GM20000 (cell line): ENCODE data around the gene LBX1.

Source experiments
- DNase-seq: peaks from one replicate; pipeline ENCODE4 v3.0.0; 2012; ENCODE audit warnings: low spot score
- TF ChIP-seq, protein P1 (sequence below): IDR thresholded peaks from 2 replicates; pipeline ENCODE4 v1.5.1; 2012; ENCODE audit warnings: mild to moderate bottlenecking, control low read depth; ENCODE audit errors: extremely low read depth, missing control alignments

Gene LBX1

DNA sequence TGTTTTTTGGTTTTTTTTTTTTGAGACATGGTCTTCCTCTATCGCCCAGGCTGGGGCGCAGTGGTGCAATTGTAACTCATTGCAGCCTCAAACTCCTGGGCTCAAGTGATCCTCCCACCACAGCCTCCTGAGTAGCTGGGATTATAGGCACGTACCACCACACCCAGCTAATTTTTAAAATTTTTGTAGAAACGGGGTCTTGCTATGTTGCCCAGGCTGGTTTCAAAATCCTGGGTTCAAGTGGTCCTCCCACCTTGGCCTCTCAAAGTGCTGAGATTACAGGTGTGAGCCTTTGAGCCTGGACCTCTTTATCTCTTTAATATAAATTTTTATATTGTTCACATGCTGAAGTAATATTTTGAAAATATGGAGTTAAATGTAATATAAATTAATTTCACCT lies 28.2 kb upstream of the LBX1 start:
- DNase-seq = no peak
- TF ChIP-seq, protein P1, sequence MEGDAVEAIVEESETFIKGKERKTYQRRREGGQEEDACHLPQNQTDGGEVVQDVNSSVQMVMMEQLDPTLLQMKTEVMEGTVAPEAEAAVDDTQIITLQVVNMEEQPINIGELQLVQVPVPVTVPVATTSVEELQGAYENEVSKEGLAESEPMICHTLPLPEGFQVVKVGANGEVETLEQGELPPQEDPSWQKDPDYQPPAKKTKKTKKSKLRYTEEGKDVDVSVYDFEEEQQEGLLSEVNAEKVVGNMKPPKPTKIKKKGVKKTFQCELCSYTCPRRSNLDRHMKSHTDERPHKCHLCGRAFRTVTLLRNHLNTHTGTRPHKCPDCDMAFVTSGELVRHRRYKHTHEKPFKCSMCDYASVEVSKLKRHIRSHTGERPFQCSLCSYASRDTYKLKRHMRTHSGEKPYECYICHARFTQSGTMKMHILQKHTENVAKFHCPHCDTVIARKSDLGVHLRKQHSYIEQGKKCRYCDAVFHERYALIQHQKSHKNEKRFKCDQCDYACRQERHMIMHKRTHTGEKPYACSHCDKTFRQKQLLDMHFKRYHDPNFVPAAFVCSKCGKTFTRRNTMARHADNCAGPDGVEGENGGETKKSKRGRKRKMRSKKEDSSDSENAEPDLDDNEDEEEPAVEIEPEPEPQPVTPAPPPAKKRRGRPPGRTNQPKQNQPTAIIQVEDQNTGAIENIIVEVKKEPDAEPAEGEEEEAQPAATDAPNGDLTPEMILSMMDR = no peak

DNA sequence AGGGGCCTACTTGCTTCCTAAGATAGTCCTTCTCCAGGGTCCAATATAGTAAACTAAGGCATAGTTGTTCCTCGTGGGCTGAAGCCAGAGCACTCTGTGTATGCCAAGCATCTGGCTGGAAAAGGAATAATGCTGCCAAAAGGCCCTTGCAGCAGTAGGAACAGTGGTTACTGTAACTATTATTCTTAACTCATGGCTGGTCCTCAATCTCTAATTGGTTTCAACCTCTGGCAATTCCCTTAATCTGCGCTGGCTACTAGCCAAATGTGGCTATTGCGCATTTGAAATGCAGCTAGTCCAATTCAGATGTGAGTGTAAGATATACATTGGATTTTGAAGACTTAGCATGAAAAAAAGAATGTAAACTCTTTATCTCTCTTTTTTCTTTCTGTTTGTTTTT lies 27.8 kb upstream of the LBX1 start:
- TF ChIP-seq, protein P1 = no peak
- no peak for DNase-seq

DNA sequence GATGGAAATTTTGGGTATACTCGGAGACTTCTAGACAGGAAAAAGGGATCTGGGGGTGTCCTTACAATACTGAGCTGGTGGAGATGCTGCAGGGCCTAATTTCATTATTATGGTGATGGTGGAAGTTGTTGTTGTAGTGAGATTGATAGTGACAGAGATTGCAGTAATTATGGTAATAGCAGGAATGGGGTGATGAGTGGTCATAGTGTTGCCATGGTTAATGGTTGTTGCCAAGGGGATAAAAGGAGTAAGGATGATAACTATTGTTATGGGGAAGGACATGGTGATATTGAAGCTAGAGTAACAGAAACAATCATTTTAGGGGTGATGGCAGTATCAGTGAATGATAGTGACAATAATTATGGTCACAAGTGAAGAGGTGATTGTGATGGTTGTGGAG lies 27.1 kb upstream of the LBX1 start:
- no peak for DNase-seq
- TF ChIP-seq, protein P1 = no peak

DNA sequence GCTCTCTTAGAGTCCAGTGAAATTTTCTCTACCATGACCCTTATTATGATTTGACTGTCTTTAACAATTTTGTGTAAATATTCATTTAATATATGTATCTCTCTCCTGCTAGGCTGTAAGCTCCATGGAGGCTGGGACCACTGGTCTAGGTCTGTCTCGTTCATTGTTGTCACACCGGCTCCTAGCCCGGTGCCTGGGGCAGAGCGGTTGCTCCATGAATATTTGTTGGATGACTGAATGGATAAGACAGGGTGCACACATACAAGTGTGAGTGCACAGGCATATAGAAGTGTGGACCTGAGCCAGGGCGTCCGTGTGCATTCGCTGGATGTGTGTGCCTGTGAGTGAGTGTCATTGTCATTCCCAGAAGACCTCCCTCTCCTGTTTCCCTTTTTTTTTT lies 20.9 kb upstream of the LBX1 start:
- DNase-seq = no peak
- TF ChIP-seq, protein P1 = no peak

DNA sequence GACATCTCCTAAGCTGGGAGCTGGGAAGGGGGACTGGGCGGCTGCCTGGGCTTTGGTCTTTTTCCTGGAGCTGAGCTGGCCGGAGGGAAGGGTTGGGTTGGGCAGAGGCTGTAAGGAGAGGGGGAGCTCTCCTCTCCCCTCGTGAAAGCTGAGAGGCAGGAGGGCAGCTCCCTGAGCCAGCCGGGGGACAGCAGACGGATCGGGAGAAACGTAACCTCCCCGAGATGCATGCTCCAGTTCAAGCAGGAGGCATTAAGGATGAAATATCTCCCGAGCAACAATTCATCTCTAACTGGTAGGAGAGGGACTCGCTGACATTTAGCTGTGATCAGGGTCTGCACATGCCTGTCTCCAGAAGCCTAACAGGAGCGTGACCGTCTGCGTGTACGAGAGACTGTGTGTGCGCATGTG lies 19.9 kb upstream of the LBX1 start:
- no peak for DNase-seq
- TF ChIP-seq, protein P1 = no peak

DNA sequence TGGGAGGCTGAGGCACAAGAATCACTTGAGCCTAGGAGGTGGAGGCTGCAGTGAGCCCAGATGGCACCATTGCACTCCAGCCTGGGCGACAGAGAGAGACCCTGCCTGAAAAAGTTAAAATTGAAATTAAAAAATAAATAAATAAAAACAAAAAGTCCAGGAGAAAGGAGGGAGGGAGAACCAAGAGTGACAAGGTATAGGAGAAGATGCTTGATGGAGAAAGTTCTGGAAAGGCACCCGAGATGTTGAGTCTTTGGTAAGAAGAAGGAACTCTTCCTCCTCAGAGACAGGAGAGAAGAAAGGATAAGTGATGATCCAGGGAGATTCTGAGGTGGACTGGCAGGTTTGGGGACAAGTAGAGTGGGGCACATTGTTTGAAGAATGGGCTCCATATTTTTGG lies 17.4 kb upstream of the LBX1 start:
- TF ChIP-seq, protein P1 = no peak

DNA sequence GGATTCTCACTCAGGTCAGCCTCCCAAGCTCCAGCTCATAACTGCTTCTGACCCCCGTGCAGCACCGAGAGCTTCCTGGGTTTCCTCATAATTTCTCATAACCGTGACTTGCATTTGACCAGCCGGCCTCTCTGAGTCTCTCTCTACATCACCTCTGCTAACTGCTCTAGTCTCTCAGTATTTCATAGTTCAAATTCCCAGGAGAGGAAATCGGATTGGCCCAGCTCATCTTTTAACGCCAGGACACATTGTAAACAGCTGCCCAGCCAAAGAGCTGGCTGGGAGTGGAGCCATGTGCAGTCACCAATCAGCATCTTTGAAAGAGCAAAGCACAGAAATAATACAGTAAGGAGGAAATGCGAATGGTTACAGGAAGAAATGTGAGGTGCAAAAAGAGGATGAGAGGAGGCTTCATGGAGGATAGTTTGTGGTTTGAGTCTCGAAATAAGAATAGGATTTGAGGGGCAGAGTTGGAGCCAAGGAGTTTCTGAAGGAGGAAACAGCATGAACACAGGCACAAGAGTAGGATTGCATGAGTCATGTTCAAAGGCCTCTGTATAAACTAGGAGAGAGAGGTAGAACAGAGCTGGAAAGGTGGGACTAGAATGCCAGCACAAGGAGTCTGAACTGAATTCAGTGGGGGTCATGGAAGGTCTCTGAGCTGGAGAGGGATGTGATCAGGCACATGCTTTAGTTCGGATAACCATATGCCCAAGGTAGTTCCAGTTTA lies 15.2 kb upstream of the LBX1 start:
- TF ChIP-seq, protein P1 = no peak
- no peak for DNase-seq

More for the DNA sequence above, 17.4 kb upstream of the LBX1 start:
- no peak for DNase-seq
